K562 (cell line): ENCODE data around the gene RUNX3. TPM values are rescaled to one million over a fixed set of nuclear protein-coding genes. Genes with fewer than 3 reads are reported as not detected.

ENCODE experiments used
- ATAC-seq: fragments of 200-7000 bp; cut with Tn5 transposase; 3 replicates; pipeline ENCODE4 v1.9.1; 2020; ENCODE audit warnings: moderate library complexity
- BruUV-seq: library from RNA; stranded (reverse); fragments of 400-500 nt; replicated peaks from 2 replicates; lab custom pipeline; 2021; lab: Mats Ljungman, UMichigan
- CTCF ChIA-PET: fragments of 300-600 bp; formaldehyde crosslinking; extraction: SDS; loops from one replicate; lab custom pipeline; 2021; ENCODE audit warnings: low intra/inter-chr PET ratio; lab: Yijun Ruan, JAX
- POLR2A ChIA-PET: fragments of 300-600, 350-650 bp; sonication (Branson Sonifier 250); formaldehyde crosslinking; extraction: SDS; loops from one replicate; lab custom pipeline; 2021; ENCODE audit warnings: antibody characterized with exemption, inconsistent platforms; lab: Yijun Ruan, JAX
- DNase-seq, 4 experiments: peaks; one replicate each; pipeline versions ENCODE4 v3.0.0 to v3.0.0-alpha.2; 2011 to 2018; ENCODE audit warnings: low spot score in 3 of 4, mixed read lengths in 3 of 4; ENCODE audit errors: extremely low read depth in 1 of 4
- FAIRE-seq: peaks from 2 replicates; lab custom pipeline; 2011; peaks lifted over from hg19 to GRCh38; lab: Jason Lieb, UNC
- H2AFZ ChIP-seq: 2 replicates; pipeline ENCODE4 v1.6.0; 2011; ENCODE audit warnings: low read depth, low read length, control low read depth, inconsistent platforms
- H3K27ac ChIP-seq: fragments of 200-600 bp; 3 replicates; pipeline ENCODE4 v1.8.0; 2011; ENCODE audit warnings: low read depth, mild to moderate bottlenecking, control low read depth, inconsistent platforms, low read length, moderate library complexity, mixed read lengths; ENCODE audit errors: extremely low read depth
- H3K27me3 ChIP-seq, 2 experiments: fragments of 300-600 bp in 1 of 2; 2 replicates in 1 of 2; 3 replicates in 1 of 2; pipeline versions ENCODE4 v1.6.0 to v1.8.0; 2011; ENCODE audit warnings: inconsistent platforms in 2 of 2, low read length in 2 of 2, mild to moderate bottlenecking in 1 of 2, mixed read lengths in 1 of 2, moderate library complexity in 1 of 2; ENCODE audit not compliant: control insufficient read depth in 2 of 2, insufficient read depth in 2 of 2
- H3K36me3 ChIP-seq: fragments of 300-600 bp; 3 replicates; pipeline ENCODE4 v1.8.0; 2011; ENCODE audit warnings: mild to moderate bottlenecking, low read length, inconsistent platforms; ENCODE audit not compliant: control insufficient read depth, insufficient read depth
- H3K4me1 ChIP-seq, 2 experiments: fragments of 200-600 bp in 1 of 2; replicated peaks in 1 of 2; 2 replicates in 1 of 2; 3 replicates in 1 of 2; pipeline versions ENCODE4 v1.5.1 to v1.8.0; 2011; ENCODE audit warnings: inconsistent platforms in 2 of 2, low read length in 2 of 2, mild to moderate bottlenecking in 1 of 2, mixed read lengths in 1 of 2, moderate library complexity in 1 of 2; ENCODE audit not compliant: control insufficient read depth in 2 of 2, insufficient read depth in 2 of 2
- H3K4me2 ChIP-seq: 2 replicates; pipeline ENCODE4 v1.6.1; 2011; ENCODE audit warnings: low read length, control low read depth, inconsistent platforms, mixed read lengths; ENCODE audit not compliant: insufficient read depth
- H3K4me3 ChIP-seq: fragments of 200-600 bp; sonication (generic), shearing (Covaris generic); 2 replicates; pipeline ENCODE4 v1.5.1; 2016; ENCODE audit warnings: control low read depth, inconsistent platforms
- H3K79me2 ChIP-seq: fragments of 200-600 bp; 3 replicates; pipeline ENCODE4 v1.8.0; 2011; ENCODE audit warnings: low read length, inconsistent platforms; ENCODE audit not compliant: control insufficient read depth, insufficient read depth
- H3K9ac ChIP-seq, 2 experiments: 2 replicates each; pipeline versions ENCODE4 v1.6.0 to v1.6.1; 2011; ENCODE audit warnings: low read depth in 2 of 2, low read length in 2 of 2, control low read depth in 1 of 2, inconsistent platforms in 1 of 2, mild to moderate bottlenecking in 1 of 2, mixed read lengths in 1 of 2; ENCODE audit not compliant: insufficient read depth in 1 of 2
- H3K9me1 ChIP-seq: one replicate; pipeline ENCODE4 v1.6.0; 2011; ENCODE audit warnings: inconsistent platforms, mild to moderate bottlenecking, low read length, moderate library complexity; ENCODE audit not compliant: control insufficient read depth, insufficient read depth
- H3K9me3 ChIP-seq: replicated peaks from 2 replicates; pipeline ENCODE4 v1.5.1; 2011; ENCODE audit warnings: low read depth, low read length, inconsistent platforms; ENCODE audit not compliant: control insufficient read depth, insufficient read depth
- H4K20me1 ChIP-seq: replicated peaks from 2 replicates; pipeline ENCODE4 v1.6.1; 2011; ENCODE audit warnings: low read length, inconsistent platforms, mixed read lengths; ENCODE audit not compliant: control insufficient read depth, insufficient read depth
- ATF1 ChIP-seq, 2 experiments: fragments of 450-650 bp in 1 of 2; IDR thresholded peaks; 2 replicates each; pipeline ENCODE4 v1.6.1; 2016; ENCODE audit warnings: missing compliant biosample characterization in 1 of 2, missing genetic modification characterization in 1 of 2
- BHLHE40 ChIP-seq: IDR thresholded peaks from 2 replicates; pipeline ENCODE4 v1.6.1; 2011; ENCODE audit warnings: low read length, improper control_type of control experiment
- ETV5 ChIP-seq: sonication (generic); formaldehyde crosslinking; IDR thresholded peaks from 2 replicates; pipeline ENCODE4 v1.4.0; 2020; ENCODE audit warnings: low read depth, mild to moderate bottlenecking, missing genetic modification reagents
- HDAC1 ChIP-seq, 2 experiments: fragments of 450-650 bp; IDR thresholded peaks; 2 replicates each; pipeline ENCODE4 v1.6.1; 2016 to 2017; ENCODE audit warnings: inconsistent platforms in 1 of 2, mild to moderate bottlenecking in 1 of 2, moderate library complexity in 1 of 2
- HDAC6 ChIP-seq: IDR thresholded peaks from 2 replicates; pipeline ENCODE4 v1.6.1; 2012; ENCODE audit warnings: low read depth, mild to moderate bottlenecking, control low read depth, inconsistent platforms, low read length, moderate library complexity
- KDM4B ChIP-seq, 2 experiments: fragments of 450-650 bp in 1 of 2; sonication (generic) in 1 of 2; IDR thresholded peaks; 2 replicates each; pipeline ENCODE4 v1.6.1; 2016 to 2017; ENCODE audit warnings: borderline replicate concordance in 2 of 2, antibody characterized with exemption in 1 of 2, low read depth in 1 of 2, mild to moderate bottlenecking in 1 of 2
- NFXL1 ChIP-seq: fragments of 450-650 bp; formaldehyde crosslinking; IDR thresholded peaks from 2 replicates; pipeline ENCODE4 v1.4.0; 2021; ENCODE audit warnings: mild to moderate bottlenecking
- RBM25 ChIP-seq: fragments of 200-400 bp; formaldehyde crosslinking; IDR thresholded peaks from 2 replicates; pipeline ENCODE4 v1.6.1; 2018; ENCODE audit warnings: low read length, low read depth, moderate library complexity; ENCODE audit not compliant: severe bottlenecking
- WHSC1 ChIP-seq: IDR thresholded peaks from one replicate; pipeline ENCODE4 v1.6.1; 2012; ENCODE audit warnings: low read length, control low read depth, inconsistent platforms
- ZKSCAN1 ChIP-seq: fragments of 150-350 bp; IDR thresholded peaks from 2 replicates; pipeline ENCODE4 v1.6.1; 2016; ENCODE audit warnings: low read depth, low read length
- ZNF77 ChIP-seq: fragments of 250-450 bp; sonication (Bioruptor Pico); IDR thresholded peaks from 2 replicates; pipeline ENCODE4 v1.5.0; 2020
- WGBS: fragments of 100-300 bp; shearing (Covaris generic); methylation state at CpG from one replicate; pipeline ENCODE4 v1.1.6; 2016; ENCODE audit warnings: low coverage, mixed read lengths; ENCODE audit not compliant: insufficient coverage; ENCODE audit errors: missing lambda C conversion rate; 5-methylcytosine and 5-hydroxymethylcytosine counted together
- in situ Hi-C: fragments of 300-500 bp; cut with MboI; formaldehyde crosslinking; loops from 4 replicates; pipeline ENCODE4 v1.15.0; 2018; ENCODE audit warnings: inconsistent platforms, mixed read lengths
- intact Hi-C: fragments of 100-400 bp; cut with micrococcal nuclease; formaldehyde crosslinking; loops from 2 replicates; pipeline ENCODE4 v1.14.2; 2022
- polyA plus RNA-seq, 8 experiments: library from polyadenylated mRNA; depleted of rRNA in 4 of 8; stranded (reverse) in 5 of 8; unstranded in 3 of 8; fragments of >200 nt; fragmentation: Nextera tagmentation in 2 of 8; fragmentation: Illumina TruSeq in 1 of 8; extraction: Ambion mirVana in 2 of 8; extraction: Trizol in 1 of 8; gene quantifications; 2 replicates each; pipeline versions ENCODE4 v1.2.1 to v1.2.3, GENCODE V29; 2011 to 2014; ENCODE audit warnings: inconsistent platforms in 1 of 8, missing spikeins in 1 of 8
- total RNA-seq, 7 experiments: library from RNA; depleted of rRNA in 6 of 7; stranded (reverse); fragments of >200 nt in 6 of 7; fragmentation: Illumina TruSeq in 2 of 7; extraction: Trizol in 2 of 7; gene quantifications; 2 replicates each; pipeline versions ENCODE4 v1.2.1 to v1.2.3, GENCODE V29; 2011 to 2021; ENCODE audit warnings: low replicate concordance in 1 of 7
- TF ChIP-seq, protein P1 (sequence below): sonication (generic); formaldehyde crosslinking; IDR thresholded peaks from 2 replicates; pipeline ENCODE4 v1.8.1; 2023; ENCODE audit warnings: mild to moderate bottlenecking, missing genetic modification reagents, moderate library complexity
- TF ChIP-seq, protein P2 (sequence below): fragments of 450-650 bp; formaldehyde crosslinking; IDR thresholded peaks from 2 replicates; pipeline ENCODE4 v1.4.0; 2020; ENCODE audit warnings: mild to moderate bottlenecking, moderate library complexity

Gene RUNX3
- total and polyA plus RNA-seq, 9 of the 15 experiments (the other 6 are each of a cell fraction or from before 2014, with no cell fraction given) = 0.01 to 0.64 (median 0.09) TPM

DNA sequence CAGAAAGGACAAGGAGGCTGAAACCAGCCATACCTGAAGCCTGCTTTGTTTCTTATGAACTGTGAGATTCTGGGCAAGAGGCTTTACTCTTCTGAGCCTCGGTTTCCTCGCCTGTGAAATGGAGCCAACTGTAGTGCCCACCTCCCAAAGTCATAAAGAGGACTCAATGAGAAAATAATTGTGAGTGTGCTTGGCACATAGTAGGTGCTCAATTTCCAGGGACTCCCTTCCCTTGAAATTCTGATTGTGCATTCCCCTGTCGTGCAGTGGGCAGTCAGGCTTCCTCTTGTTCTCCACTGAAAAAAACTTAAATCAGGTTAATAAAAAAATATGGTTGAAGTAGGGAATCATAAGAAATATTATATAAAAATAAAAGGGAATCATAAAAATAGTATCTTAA is 37.5 kb upstream of the RUNX3 start:
- no peaks in the 10 kb centered on the region for H3K79me2 ChIP-seq
- no peak overlapping the region for H3K9ac ChIP-seq
- H3K9me3 ChIP-seq = no peaks in the 10 kb centered on the region
- no peak overlapping the region for H3K4me2 ChIP-seq
- H3K27ac ChIP-seq = no peak overlapping the region
- in situ Hi-C loops (no loop called here), intact Hi-C loops (no loop called here)
- H3K4me1 ChIP-seq = peaks cover 4 to 26% of the 10 kb centered on the region in 2 experiments; a peak in 3 of 5 replicates
- DNase-seq = no peak
- no peak overlapping the region for H2AFZ ChIP-seq
- WGBS = 32% methylated on average over 3 of the region's 3 CpGs
- TF ChIP-seq WHSC1 (no peak), ZKSCAN1 (peak; percentile 90), BHLHE40 (no peak), RBM25 (peak; percentile 49)
- ChIA-PET POLR2A (no interaction called here), CTCF (no interaction called here)
- H4K20me1 ChIP-seq = no peaks in the 10 kb centered on the region; the same call in 1 of the 2 replicates
- no peak overlapping the region for H3K4me3 ChIP-seq
- BruUV-seq = no TSS peak
- H3K27me3 ChIP-seq = peaks cover 18 to 55% of the 10 kb centered on the region in 2 experiments; a peak in 4 of 5 replicates
- H3K9me1 ChIP-seq = no peaks in the 10 kb centered on the region
- no peak for FAIRE-seq
- no peaks in the 10 kb centered on the region for H3K36me3 ChIP-seq
- no peak for ATAC-seq

DNA sequence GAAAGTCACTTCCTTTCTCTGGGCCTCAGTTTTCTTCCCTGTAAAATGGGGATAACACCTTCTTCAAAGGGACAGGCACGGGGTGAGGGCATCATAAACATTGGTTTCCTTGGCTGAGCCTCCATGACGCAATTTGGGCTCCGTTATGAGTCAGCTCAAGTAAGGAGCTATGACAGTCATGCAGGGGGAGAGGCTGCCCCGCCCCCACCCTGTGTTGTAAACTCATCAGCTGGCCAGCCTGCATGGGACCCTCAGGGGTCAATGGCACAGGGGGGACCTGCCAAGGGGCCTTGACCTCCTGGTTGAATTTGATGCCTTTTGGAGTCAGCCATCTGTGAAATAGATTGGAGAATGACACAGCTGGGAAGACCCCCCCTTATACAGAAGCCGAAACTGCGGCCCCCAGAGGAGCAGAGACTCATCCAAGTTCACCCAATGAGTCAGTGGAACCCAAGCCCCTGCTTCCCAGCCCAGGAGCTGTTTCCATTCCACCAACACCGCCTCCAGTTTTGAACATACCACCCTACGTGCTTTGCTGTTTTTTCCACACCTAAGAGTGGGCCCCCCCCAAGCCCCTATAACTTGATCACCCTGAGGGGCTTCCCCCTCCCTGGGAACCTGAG is 36.8 kb upstream of the RUNX3 start:
- Histone ChIP-seq H3K9me1 (no peaks in the 10 kb centered on the region), H3K4me1 (peaks cover 4 to 26% of the 10 kb centered on the region in 2 experiments; a peak in 3 of 5 replicates), H3K27me3 (peaks cover 25 to 56% of the 10 kb centered on the region in 2 experiments), H4K20me1 (no peaks in the 10 kb centered on the region; the same call in 1 of the 2 replicates), H3K4me2 (0 out of 2 replicates have a peak overlapping the region, but pooled peaks have one; percentile 16), H3K9me3 (no peaks in the 10 kb centered on the region), H3K27ac (no peak overlapping the region), H2AFZ (no peak overlapping the region), H3K79me2 (no peaks in the 10 kb centered on the region), H3K9ac (no peak overlapping the region), H3K4me3 (no peak overlapping the region), H3K36me3 (no peaks in the 10 kb centered on the region)
- POLR2A ChIA-PET = no interaction called here
- peak; percentile 71 for FAIRE-seq
- no TSS peak for BruUV-seq
- CTCF ChIA-PET = no interaction called here
- peak; percentile 56 to 67 (median 58) for DNase-seq
- intact Hi-C loops (no loop called here), in situ Hi-C loops (no loop called here)
- 30% methylated on average over 8 of the region's 8 CpGs for WGBS
- peak; percentile 70 for ATAC-seq
- TF ChIP-seq, protein P1, sequence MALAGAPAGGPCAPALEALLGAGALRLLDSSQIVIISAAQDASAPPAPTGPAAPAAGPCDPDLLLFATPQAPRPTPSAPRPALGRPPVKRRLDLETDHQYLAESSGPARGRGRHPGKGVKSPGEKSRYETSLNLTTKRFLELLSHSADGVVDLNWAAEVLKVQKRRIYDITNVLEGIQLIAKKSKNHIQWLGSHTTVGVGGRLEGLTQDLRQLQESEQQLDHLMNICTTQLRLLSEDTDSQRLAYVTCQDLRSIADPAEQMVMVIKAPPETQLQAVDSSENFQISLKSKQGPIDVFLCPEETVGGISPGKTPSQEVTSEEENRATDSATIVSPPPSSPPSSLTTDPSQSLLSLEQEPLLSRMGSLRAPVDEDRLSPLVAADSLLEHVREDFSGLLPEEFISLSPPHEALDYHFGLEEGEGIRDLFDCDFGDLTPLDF (CRISPR knock-in tag) = no peak
- TF ChIP-seq, protein P2, sequence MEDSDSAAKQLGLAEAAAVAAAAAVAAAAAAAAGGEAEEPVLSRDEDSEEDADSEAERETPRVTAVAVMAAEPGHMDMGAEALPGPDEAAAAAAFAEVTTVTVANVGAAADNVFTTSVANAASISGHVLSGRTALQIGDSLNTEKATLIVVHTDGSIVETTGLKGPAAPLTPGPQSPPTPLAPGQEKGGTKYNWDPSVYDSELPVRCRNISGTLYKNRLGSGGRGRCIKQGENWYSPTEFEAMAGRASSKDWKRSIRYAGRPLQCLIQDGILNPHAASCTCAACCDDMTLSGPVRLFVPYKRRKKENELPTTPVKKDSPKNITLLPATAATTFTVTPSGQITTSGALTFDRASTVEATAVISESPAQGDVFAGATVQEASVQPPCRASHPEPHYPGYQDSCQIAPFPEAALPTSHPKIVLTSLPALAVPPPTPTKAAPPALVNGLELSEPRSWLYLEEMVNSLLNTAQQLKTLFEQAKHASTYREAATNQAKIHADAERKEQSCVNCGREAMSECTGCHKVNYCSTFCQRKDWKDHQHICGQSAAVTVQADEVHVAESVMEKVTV (CRISPR knock-in tag) = no peak
- TF ChIP-seq NFXL1 (no peak), KDM4B (IDR thresholded peaks at IDR 0.05; ENCODE audit: borderline replicate concordance in 2 of 2, low read depth in 1 of 2) (no peak), ATF1 (CRISPR knock-in tag; IDR thresholded peaks at IDR 0.05) (no peak), ATF1 (tag; IDR thresholded peaks at IDR 0.05) (peak; percentile 80), HDAC1 (IDR thresholded peaks at IDR 0.05) (peak in 1 of 2 experiments; percentile 33; a peak in 1 of 4 replicates), ETV5 (CRISPR knock-in tag) (0 out of 2 replicates have a peak, but pooled peaks have one; percentile 46), ZNF77 (no peak), HDAC6 (no peak)
